Testis (tissue), 2 donors: ENCODE data around the gene MYBPC1.

Source experiments
- CTCF ChIP-seq, 3 experiments: fragments of 450-650 bp in 2 of 3; fragments of 200-600 bp in 1 of 3; sonication (generic) in 1 of 3; IDR thresholded peaks; one replicate each; pipeline ENCODE4 v1.5.1; 2016 to 2019; ENCODE audit warnings: antibody characterized with exemption in 3 of 3, mild to moderate bottlenecking in 2 of 3, moderate library complexity in 1 of 3
- POLR2A ChIP-seq: fragments of 450-650 bp; IDR thresholded peaks from one replicate; pipeline ENCODE4 v1.6.1; 2017; ENCODE audit warnings: antibody characterized with exemption, mild to moderate bottlenecking, moderate library complexity

- TF ChIP-seq CTCF (IDR thresholded peaks at IDR 0.05) (no peak), POLR2A (no peak)
These were observed 23.7 kb upstream of the MYBPC1 start for GRCh38 chr12:101571105-101571504.
